HEK293T (cell line): Measurements from ENCODE around the gene RIN2.
A peak's percentile ranks its signal among the peaks of the same experiment; 100 is the strongest.

Experiments used
- BHLHE40 ChIP-seq: fragments of 450-650 bp; IDR thresholded peaks from 2 replicates; pipeline ENCODE4 v1.6.1; 2016; ENCODE audit warnings: mild to moderate bottlenecking, moderate library complexity, borderline replicate concordance
- CTBP1 ChIP-seq: fragments of 450-650 bp; IDR thresholded peaks from 2 replicates; pipeline ENCODE4 v1.6.1; 2016; ENCODE audit warnings: borderline replicate concordance
- ELF4 ChIP-seq: fragments of 450-650 bp; IDR thresholded peaks from 2 replicates; pipeline ENCODE4 v1.6.1; 2017; ENCODE audit warnings: antibody characterized with exemption
- FOXA1 ChIP-seq: fragments of 450-650 bp; IDR thresholded peaks from 2 replicates; pipeline ENCODE4 v1.6.1; 2016; ENCODE audit warnings: mild to moderate bottlenecking
- FOXK2 ChIP-seq: fragments of 450-650 bp; IDR thresholded peaks from 2 replicates; pipeline ENCODE4 v1.6.1; 2016; ENCODE audit warnings: mild to moderate bottlenecking
- FOXM1 ChIP-seq: fragments of 450-650 bp; IDR thresholded peaks from 2 replicates; pipeline ENCODE4 v1.6.1; 2017; ENCODE audit warnings: mild to moderate bottlenecking, borderline replicate concordance
- L3MBTL2 ChIP-seq: fragments of 450-650 bp; conservative IDR thresholded peaks from 2 replicates; pipeline ENCODE4 v1.6.1; 2016; ENCODE audit warnings: mild to moderate bottlenecking
- SP1 ChIP-seq: fragments of 450-650 bp; IDR thresholded peaks from 2 replicates; pipeline ENCODE4 v1.6.1; 2017
- SUZ12 ChIP-seq: fragments of 450-650 bp; IDR thresholded peaks from 2 replicates; pipeline ENCODE4 v1.6.1; 2016; ENCODE audit warnings: mild to moderate bottlenecking
- TF ChIP-seq, protein P1 (sequence below): fragments of 450-650 bp; IDR thresholded peaks from 2 replicates; pipeline ENCODE4 v1.6.1; 2016

DNA sequence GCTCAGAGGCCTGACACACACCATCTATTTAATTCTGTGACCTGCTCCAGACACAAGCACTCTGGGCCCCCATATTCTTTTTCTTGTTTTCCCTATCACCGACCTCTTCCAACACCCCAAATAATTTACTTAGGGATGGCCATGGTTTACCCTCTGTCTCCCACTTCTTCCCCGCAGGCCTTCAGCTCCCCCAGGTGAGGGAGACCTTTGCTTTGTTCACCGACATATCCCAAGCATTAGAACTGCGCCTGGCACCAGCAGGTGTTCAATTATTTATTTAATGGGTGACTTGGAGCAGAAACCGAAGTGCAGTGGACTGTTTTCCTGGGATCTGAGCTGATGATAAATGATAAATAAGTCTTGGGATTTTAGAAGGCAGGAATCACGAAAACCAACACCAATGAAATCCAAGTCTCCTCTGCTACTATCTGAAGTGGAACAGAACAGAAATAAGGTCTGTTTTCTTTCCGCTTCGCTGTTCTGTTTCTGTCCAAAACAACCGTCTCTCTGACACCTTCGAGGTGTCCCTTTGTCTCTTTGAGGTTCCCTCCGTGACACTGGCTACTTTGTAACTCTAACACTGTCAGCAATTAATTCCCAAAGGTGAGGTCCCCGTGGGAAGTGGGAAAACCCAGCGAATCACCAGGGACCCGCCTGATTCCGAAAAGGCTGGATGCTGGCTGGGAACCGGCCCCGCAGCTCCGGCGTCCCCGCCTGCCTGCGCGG is 1.1 kb upstream of the RIN2 start:
- TF ChIP-seq FOXM1 (no peak), SP1 (no peak), L3MBTL2 (0 out of 2 replicates have a peak, but pooled peaks have one; percentile 7), BHLHE40 (no peak), ELF4 (no peak), SUZ12 (no peak), FOXA1 (no peak), CTBP1 (no peak), FOXK2 (no peak)
- TF ChIP-seq, protein P1, sequence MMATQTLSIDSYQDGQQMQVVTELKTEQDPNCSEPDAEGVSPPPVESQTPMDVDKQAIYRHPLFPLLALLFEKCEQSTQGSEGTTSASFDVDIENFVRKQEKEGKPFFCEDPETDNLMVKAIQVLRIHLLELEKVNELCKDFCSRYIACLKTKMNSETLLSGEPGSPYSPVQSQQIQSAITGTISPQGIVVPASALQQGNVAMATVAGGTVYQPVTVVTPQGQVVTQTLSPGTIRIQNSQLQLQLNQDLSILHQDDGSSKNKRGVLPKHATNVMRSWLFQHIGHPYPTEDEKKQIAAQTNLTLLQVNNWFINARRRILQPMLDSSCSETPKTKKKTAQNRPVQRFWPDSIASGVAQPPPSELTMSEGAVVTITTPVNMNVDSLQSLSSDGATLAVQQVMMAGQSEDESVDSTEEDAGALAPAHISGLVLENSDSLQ, result no peak
